Lung (tissue), 12 donors: Measurements from ENCODE around the gene GABRE. TPM values are rescaled to one million over a fixed set of nuclear protein-coding genes. Genes with fewer than 3 reads are reported as not detected.

Experiments used
- ATAC-seq: fragments of 200-7000 bp; cut with Tn5 transposase; one replicate; pipeline ENCODE4 v1.9.1; 2020; ENCODE audit warnings: moderate number of reproducible peaks; ENCODE audit not compliant: insufficient read depth, low FRiP score
- DNase-seq, 3 donors: peaks; one replicate each; pipeline ENCODE4 v3.0.0-alpha.2; 2013 to 2017
- H3K27ac ChIP-seq, 2 donors: one replicate each; pipeline ENCODE4 v1.5.1; 2013; ENCODE audit warnings: mild to moderate bottlenecking in 2 of 2, moderate library complexity in 2 of 2, control low read depth in 1 of 2, inconsistent platforms in 1 of 2, low read depth in 1 of 2, low read length in 1 of 2
- H3K27me3 ChIP-seq, 3 donors: one replicate each; pipeline ENCODE4 v1.5.1; 2013; ENCODE audit warnings: low read length in 2 of 3; ENCODE audit not compliant: control insufficient read depth in 3 of 3, insufficient read depth in 3 of 3
- H3K36me3 ChIP-seq, 4 donors: one replicate each; pipeline ENCODE4 v1.5.1; 2013; ENCODE audit warnings: low read length in 4 of 4, mild to moderate bottlenecking in 1 of 4, moderate library complexity in 1 of 4; ENCODE audit not compliant: control insufficient read depth in 4 of 4, insufficient read depth in 4 of 4
- H3K4me1 ChIP-seq, 5 donors: one replicate each; pipeline ENCODE4 v1.5.1; 2013; ENCODE audit warnings: low read length in 5 of 5, mild to moderate bottlenecking in 2 of 5, moderate library complexity in 1 of 5; ENCODE audit not compliant: control insufficient read depth in 5 of 5, insufficient read depth in 5 of 5
- H3K4me3 ChIP-seq: one replicate; pipeline ENCODE4 v1.5.1; 2013; ENCODE audit warnings: mild to moderate bottlenecking, control low read depth, moderate library complexity
- H3K9ac ChIP-seq, 2 donors: one replicate each; pipeline ENCODE4 v1.5.1; 2013; ENCODE audit warnings: low read length in 2 of 2, control low read depth in 1 of 2; ENCODE audit not compliant: insufficient read depth in 1 of 2
- H3K9me3 ChIP-seq, 4 donors: one replicate each; pipeline ENCODE4 v1.5.1; 2013; ENCODE audit warnings: low read length in 3 of 4, mild to moderate bottlenecking in 1 of 4, moderate library complexity in 1 of 4; ENCODE audit not compliant: control insufficient read depth in 4 of 4, insufficient read depth in 3 of 4
- WGBS, 2 donors: extraction: QIAGEN DNeasy Blood & Tissue Kit; methylation state at CpG; one replicate each; pipeline ENCODE4 v1.1.7; 2013; 5-methylcytosine and 5-hydroxymethylcytosine counted together
- polyA plus RNA-seq, 2 donors: library from polyadenylated mRNA; stranded (reverse); fragments of 200-250 nt; gene quantifications; one replicate each; pipeline ENCODE4 v1.2.1, GENCODE V29; 2013
- total RNA-seq, 2 donors: library from RNA; depleted of rRNA in 1 of 2; stranded (reverse); fragments of >200 nt in 1 of 2; gene quantifications; one replicate each; pipeline ENCODE4 v1.2.1, GENCODE V29; 2014 to 2021
- TF ChIP-seq, protein P1 (sequence below): IDR thresholded peaks from 2 replicates; pipeline ENCODE4 v1.5.1; 2012; ENCODE audit warnings: mild to moderate bottlenecking; ENCODE audit errors: control extremely low read depth, extremely low read depth
- donor health status: control.
- donor health status: control.
- donor health status: Bipolar disorder and iron deficiency.
- donor health status: healthy.
- donor health status: DM: yes; HTN: yes; CAD: no.

Gene GABRE
- total and polyA plus RNA-seq, 4 donors = 2.2 to 44.5 (median 21.0) TPM

DNA sequence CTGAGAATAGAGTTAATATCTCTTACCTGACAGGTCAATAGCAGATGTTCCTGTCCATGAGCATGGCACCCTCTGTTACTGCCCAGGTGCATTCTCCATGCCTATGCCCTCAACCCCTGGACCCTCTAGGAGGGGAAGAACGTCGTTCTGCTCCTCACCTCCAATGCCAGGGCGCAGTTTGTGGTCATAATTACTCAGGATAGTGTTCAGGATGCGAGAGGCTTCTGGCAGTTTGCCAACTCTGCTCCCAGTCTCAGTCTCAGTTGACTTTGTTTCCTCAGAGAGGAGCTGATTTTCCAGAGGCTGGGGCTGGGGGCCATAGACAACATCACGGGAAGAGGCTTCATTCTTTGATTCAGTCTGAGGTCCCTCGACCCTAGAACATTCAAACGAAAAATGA lies 4.4 kb downstream of the GABRE start:
- TF ChIP-seq, protein P1, sequence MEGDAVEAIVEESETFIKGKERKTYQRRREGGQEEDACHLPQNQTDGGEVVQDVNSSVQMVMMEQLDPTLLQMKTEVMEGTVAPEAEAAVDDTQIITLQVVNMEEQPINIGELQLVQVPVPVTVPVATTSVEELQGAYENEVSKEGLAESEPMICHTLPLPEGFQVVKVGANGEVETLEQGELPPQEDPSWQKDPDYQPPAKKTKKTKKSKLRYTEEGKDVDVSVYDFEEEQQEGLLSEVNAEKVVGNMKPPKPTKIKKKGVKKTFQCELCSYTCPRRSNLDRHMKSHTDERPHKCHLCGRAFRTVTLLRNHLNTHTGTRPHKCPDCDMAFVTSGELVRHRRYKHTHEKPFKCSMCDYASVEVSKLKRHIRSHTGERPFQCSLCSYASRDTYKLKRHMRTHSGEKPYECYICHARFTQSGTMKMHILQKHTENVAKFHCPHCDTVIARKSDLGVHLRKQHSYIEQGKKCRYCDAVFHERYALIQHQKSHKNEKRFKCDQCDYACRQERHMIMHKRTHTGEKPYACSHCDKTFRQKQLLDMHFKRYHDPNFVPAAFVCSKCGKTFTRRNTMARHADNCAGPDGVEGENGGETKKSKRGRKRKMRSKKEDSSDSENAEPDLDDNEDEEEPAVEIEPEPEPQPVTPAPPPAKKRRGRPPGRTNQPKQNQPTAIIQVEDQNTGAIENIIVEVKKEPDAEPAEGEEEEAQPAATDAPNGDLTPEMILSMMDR = no peak
- peaks cover 0 to 5% (median 0%) of the 10 kb centered on the region in 5 donors for H3K4me1 ChIP-seq
- peaks cover 0 to 5% (median 1%) of the 10 kb centered on the region in 4 donors for H3K36me3 ChIP-seq
- no peak overlapping the region for H3K9ac ChIP-seq
- H3K4me3 ChIP-seq = no peak overlapping the region
- DNase-seq (no peak), ATAC-seq (no peak)
- WGBS, 2 donors = 58 to 88% methylated on average over 7 of the region's 7 CpGs
- no peak overlapping the region for H3K27ac ChIP-seq
- H3K9me3 ChIP-seq = peaks cover 0 to 8% (median 2%) of the 10 kb centered on the region in 4 donors
- H3K27me3 ChIP-seq = no peaks in the 10 kb centered on the region

DNA sequence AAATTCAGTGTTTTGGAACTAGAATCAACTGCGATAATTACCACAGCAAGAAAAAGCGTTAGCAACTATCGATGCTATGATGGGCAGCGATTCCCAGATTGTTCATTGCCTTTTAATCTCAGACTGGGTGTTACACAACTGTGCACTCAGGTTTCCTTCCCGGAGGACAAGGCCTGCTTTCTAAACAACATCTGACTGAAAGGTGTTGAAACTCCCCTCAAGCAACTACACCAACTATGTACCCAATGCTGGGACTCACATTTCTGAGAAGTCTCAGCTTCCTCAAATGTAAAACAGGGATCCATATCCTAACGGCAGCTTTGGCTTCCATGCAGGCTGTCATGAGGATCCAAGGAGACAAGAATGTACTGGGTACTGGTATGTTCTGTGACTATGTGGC lies 8.2 kb downstream of the GABRE start:
- TF ChIP-seq, protein P1 = no peak
- peaks cover 0 to 5% (median 1%) of the 10 kb centered on the region in 4 donors for H3K36me3 ChIP-seq
- H3K4me3 ChIP-seq = no peak overlapping the region
- H3K9me3 ChIP-seq = peaks cover 0 to 7% (median 2%) of the 10 kb centered on the region in 4 donors
- no peak for DNase-seq
- WGBS, 2 donors = 82 to 92% methylated on average over 6 of the region's 6 CpGs
- no peak overlapping the region for H3K9ac ChIP-seq
- peaks cover 0 to 5% (median 0%) of the 10 kb centered on the region in 5 donors for H3K4me1 ChIP-seq
- H3K27ac ChIP-seq = no peak overlapping the region
- H3K27me3 ChIP-seq = no peaks in the 10 kb centered on the region
- no peak for ATAC-seq

DNA sequence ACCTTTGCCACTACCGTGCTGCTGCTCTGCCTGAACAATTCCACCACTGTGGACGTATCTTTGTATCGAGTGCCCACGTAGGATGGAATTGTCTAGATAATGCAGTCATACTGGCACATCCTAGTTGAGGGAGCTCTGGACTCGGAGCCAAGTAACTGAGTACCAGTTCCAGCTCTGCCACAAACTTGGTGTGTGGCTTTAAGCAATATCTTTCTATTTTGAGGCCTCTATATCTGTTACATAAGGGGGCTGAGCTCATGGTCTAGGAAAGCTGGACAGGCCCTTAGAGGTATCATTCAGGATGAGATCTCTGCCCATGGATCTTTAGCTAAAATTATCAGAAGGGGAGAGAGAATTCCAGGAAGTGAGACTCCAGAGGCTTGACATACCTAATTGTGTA lies 12.4 kb downstream of the GABRE start:
- Histone ChIP-seq H3K9me3 (peaks cover 0 to 4% (median 1%) of the 10 kb centered on the region in 4 donors), H3K4me3 (no peak overlapping the region), H3K36me3 (peaks cover 0 to 2% (median 0%) of the 10 kb centered on the region in 4 donors), H3K27ac (no peak overlapping the region), H3K4me1 (no peaks in the 10 kb centered on the region), H3K9ac (no peak overlapping the region), H3K27me3 (no peaks in the 10 kb centered on the region)
- TF ChIP-seq, protein P1 = no peak
- ATAC-seq (no peak), DNase-seq (no peak)
- WGBS, 2 donors = 70 to 98% methylated on average over 5 of the region's 5 CpGs

DNA sequence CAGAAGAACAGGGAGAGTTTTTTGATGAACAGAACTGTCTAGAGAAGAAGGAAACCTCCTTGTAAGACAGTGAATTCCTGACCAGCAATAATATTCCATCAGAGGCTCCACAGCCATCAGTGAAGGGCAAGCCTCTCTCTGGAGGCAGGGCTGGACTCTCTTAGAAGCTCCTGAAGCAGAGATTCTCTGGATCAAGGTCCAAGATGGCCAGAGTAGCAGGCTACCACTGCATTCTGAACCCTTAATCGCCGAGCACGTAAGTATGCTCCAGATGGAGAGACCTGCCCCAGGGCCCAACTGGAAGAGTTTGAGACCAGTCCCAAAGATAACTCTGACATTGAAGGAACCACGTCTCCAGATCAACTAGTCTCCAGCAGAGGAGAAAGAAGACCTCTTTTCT lies 16.4 kb downstream of the GABRE start:
- ATAC-seq = no peak
- no peak overlapping the region for H3K9ac ChIP-seq
- H3K36me3 ChIP-seq = peaks cover 0 to 2% (median 0%) of the 10 kb centered on the region in 4 donors
- 84 to 93% methylated on average over 4 of the region's 4 CpGs for WGBS, 2 donors
- peaks cover 0 to 4% (median 1%) of the 10 kb centered on the region in 4 donors for H3K9me3 ChIP-seq
- H3K4me1 ChIP-seq = no peaks in the 10 kb centered on the region
- TF ChIP-seq, protein P1 = no peak
- H3K27ac ChIP-seq = no peak overlapping the region
- no peaks in the 10 kb centered on the region for H3K27me3 ChIP-seq
- no peak overlapping the region for H3K4me3 ChIP-seq
- DNase-seq = no peak
